COLO829 (cell line): ENCODE data around the gene GNA15.

Experiments used
- DNase-seq: peaks from one replicate; pipeline ENCODE4 v3.0.0; 2012; ENCODE audit warnings: low spot score

GNA15 gene

DNA sequence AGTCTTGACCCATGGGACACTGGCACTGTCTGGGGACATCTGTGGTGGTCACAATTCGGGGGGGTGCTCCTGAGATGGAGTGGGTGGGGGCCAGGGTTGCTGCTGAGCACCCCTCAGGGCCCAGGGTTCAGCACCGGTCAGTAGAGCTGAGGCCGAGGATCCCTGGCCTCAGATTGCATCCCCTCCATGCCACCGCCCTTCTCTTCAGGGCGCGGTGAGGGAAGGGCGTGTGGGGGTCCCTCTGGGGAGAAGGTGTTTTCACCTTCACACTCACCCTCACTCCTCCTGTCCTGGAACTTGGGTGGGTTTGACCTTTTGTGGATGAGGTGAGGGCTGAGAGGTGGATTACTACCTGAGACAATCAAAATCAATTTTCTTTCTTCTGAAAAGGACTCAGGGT lies 28.2 kb upstream of the GNA15 start:
- no peak for DNase-seq

DNA sequence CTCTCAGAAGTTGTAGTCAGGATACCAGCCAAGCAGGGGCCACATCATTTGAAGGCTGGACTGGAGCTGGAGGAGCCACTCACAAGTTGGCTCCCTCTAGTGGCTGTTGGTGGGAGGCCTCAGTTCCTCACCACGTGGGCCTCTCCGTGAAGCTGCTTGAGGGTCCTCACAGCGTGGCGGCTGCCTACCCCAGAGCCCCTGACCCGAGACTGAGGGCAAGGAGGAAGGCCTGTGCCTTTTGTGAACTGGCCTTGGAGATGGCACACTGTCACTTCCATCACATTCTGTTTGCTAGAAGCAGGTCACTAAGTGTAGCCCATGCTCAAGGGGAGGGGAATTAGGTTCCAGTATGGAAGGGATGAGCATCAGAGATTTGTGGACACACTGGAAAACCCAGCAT lies 27.1 kb upstream of the GNA15 start:
- DNase-seq = no peak

DNA sequence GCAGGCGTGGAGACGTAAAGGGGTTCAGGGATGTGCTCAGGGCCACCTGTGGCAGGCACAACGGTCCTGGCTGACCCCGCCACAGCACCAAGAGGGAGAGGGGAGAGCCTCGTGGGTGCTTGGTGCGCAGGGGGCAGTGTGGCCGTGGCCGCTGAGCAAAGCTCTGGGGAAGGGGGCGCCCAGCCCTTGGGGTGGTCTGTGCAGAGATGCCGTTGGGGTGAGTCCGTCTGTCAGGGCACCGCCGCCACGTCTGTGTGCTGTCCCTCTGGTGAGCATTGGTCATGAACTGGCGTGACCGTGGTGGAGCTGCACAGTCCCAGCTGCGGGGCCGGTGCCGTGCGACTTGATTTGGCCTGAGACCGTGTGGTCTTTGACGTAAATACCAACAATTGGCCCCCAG lies 26.3 kb upstream of the GNA15 start:
- no peak for DNase-seq

DNA sequence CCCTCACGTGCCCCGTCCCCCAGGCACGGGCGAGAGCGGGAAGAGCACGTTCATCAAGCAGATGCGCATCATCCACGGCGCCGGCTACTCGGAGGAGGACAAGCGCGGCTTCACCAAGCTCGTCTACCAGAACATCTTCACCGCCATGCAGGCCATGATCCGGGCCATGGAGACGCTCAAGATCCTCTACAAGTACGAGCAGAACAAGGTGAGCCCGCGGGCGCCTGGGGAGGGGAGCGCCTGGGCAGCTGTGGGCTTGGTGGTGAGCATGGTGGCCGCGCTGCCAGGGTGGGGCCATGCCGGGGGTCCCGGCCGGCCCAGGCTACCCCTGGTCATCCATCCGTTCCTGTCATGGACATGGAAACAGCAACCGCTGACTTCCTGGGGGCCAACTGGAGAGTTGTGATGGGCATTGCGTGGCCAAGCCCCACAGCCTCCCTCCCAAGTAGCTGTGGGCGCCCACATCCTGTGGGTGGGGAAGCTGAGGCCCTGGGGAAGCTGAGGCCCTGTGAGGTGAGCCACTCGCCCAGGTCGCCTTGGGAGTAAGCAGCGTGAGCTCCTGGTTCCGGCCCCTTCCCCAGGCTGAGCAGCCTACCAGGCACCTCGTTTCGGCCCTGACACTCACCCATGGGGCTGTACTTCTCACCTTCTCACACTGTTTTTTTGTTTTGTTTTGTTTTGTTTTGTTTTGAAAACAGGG lies 25.6 kb upstream of the GNA15 start:
- no peak for DNase-seq

DNA sequence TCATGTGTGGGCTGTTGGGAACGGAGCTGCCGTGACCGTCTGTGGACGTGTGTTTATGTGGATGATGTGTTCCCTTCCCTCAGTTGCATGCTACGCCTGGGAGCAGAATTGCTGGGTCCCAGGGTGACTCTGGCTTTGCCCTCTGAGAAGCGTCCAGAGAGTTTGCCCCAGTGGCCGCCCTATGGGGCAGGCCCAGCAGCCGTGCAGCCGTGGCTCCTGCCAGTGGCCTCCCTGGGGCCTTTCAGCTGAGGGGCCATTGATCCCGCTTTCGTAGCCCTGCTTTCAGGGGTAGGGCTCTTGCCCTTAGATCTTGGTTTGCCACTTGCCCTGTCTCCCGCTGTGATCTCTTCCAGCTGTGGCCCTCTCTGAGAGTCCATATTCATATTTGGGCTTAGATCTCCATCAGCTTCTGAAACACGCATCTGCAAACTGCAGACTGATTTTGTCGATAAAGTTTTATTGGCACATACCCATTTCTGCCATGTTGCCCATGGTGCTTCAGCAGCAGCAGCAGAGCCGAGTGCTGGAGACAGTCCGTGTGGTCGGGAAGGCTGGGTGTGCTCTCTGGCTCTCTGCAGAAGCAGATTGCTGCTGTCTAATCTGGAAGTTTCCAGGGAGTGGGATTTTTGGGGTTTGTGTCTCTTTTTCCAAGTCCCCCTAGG lies 24.1 kb upstream of the GNA15 start:
- no peak for DNase-seq

DNA sequence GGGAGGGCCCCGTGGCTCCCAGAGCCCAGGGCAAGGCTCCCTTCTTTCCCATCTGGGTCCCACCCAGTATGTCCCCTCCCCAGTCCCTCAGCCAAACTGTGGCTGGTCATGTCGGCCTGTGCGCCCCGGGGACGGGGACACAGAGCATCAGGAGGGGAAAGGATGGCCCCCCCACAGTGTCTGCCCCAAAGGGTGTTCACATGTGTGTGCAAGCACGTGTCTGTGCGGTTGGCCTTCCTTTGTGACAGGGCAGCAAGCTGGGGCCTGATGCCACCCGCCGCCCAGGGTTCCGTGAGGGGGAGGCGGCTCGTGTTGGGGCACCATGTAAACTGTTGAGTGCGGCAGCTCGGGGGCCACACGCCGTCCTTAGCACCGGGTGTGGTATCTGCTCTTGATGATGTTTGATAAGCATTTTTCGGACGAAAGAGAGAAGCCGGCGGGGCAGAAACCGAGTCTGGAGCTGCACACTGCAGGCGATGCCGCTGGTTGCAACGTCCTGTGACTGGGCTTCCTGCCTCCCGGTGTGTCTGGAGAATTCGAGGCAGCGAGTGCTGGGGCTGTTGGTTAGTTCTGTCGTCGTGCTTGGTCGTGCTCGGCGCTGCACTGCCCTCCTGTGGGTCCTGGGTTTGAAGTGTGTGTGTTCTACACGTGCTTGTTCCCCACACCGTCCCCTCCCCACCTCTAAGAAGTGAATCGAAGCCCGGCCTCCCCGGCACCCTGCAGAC lies 23.3 kb upstream of the GNA15 start:
- DNase-seq = no peak

DNA sequence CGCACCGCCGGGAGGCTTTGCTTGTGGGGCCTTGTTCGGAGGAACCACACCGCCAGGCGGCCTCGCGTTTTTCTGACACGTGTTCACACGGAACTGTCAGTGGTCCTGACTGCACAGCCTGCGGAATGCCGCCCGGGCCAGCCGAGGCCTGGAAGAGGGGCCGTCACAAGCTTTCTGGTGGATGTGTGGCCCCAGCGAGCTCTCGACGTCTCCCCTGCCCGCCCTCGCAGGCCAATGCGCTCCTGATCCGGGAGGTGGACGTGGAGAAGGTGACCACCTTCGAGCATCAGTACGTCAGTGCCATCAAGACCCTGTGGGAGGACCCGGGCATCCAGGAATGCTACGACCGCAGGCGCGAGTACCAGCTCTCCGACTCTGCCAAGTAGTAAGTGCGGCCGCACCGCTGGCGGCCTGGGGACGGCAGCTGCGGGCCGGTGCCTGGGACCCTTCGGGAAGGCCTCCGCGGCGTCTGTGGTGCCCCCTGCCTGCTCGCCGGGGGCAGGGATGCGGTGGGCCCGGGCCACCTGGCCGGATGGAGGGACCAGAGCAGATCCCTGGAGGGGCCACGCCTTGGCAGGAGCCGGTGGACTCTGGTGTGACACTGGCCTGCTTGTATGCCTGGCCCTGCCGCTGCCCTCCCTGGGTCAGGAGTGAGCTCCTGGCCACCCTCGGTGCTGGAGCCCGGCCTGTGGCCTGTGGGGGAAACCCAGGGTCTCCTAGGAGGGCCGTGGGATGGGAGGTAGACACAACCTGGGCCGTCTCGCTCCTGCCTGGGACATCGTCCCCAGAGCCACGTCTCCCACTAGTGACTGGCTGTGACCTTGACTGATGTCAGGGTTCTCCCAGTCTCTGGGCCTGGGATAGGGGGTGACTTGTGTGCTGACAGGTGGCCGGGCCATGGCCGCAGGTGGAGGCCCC lies 22.5 kb upstream of the GNA15 start:
- no peak for DNase-seq

DNA sequence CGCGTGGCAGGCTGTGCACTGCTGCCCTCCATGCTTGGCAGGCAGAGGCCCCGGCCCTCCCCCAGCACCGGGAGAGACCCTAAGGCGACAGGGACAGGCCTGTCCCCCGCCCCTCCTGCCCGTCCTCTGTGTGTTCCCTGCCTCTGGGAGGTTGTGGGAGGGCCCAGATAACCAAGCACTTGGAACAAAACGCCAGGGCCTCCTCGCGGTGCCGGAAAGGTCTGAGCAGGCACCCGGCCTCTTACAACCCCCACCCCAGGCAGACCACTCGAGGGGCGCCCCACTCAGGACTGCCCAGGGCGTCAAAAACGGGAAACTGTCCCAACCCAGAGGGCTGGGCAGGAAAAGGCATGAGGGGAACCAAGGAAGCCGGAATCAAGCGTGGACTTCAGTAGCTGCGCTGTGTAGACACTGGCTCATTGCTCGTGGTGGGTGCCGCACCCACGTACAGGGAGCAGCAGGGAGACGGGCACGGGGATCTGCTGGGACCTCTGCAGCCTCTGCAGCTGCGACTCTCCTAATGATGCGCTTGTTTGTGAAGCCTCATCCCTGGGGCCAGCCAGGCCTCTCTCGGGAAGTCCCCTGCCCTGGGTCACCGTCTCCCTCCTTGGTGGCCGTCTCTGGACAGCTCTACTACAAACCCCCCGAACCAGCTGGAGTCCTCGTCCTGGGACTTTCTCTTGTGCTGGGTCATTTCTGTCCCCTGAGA lies 21.7 kb upstream of the GNA15 start:
- DNase-seq = no peak

DNA sequence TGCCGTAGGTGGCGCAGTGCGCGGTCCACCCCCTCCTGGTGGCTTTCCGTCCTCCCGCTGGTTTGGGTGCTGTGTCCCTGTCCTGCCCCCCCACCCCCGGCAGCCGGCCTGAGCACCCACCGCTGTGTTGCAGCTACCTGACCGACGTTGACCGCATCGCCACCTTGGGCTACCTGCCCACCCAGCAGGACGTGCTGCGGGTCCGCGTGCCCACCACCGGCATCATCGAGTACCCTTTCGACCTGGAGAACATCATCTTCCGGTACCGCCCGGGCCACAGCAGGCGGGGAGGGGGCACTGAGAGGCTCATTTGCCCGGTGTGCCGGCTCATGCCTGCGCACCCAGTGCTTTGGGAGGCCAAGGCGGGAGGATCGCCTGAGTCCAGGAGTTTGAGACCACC lies 21.0 kb upstream of the GNA15 start:
- no peak for DNase-seq

DNA sequence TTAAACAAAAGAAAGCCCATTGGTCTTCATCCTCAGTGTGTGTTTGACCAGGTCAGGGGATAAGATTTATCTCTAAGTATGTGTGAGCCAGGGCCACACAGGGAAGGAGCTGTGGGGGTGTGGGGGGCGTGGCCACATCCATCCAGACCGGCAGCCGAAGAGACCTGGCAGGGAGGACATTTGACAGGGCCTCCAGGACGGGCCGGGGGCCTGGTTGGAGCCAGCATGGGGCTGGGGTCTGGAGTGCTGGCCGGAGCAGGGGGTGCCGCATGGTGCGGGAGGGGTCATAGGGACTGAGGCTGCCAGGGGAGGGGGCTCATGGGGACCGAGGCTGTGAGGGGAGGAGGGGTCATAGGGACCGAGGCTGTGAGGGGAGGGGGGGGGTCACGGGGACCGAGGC lies 20.4 kb upstream of the GNA15 start:
- DNase-seq = no peak

DNA sequence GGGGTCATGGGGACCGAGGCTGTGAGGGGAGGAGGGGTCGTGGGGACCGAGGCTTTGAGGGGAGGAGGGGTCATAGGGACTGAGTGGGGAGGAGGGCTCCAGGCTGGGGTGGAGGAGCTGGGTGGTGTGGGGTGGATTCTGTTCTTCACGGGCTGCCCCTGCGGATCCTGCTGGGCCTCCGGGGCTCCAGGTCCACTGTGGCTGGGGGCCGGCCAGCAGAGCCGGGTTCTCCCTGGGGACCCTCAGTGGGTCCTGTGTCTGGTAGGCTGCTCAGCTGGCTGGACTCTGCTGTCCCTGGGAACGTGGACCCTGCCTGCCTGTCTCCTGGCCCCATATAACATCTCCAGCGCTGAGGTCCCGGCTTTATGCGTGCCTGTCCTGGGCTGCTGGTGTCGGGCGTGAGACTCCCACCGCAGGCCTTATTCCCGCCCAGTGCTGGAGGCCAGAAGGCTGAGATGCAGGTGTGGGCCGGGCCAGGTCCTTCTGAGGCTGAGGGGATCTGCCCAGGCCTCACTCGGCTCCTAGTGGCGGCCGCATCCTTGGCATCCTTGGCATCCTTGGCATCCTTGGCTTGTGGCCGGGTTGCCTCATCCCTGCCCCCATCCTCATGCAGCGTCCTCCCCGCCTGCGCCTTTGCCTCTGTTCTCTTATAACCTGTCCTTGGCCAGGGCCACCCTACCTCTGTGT lies 19.8 kb upstream of the GNA15 start:
- DNase-seq = no peak

DNA sequence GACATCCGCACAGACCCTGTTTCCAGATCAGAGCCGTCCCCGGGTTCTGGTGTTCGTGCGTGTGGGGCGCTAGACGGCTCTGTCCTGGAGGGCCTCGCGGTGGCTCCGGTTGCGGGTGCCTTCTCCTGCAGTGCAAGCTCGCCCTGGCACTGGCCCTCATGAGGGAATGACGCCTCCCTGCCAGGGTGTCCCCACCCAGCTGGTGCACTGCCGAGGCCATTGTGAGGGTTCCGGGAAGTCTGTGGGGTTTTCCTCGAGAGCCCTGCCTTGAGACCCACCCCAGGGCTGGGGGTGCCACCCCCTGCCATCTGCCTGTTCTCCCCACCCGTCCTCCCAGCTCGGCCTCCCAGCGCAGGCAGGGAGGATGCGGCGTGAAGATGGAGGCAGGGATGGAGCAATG lies 19.2 kb upstream of the GNA15 start:
- DNase-seq = no peak

DNA sequence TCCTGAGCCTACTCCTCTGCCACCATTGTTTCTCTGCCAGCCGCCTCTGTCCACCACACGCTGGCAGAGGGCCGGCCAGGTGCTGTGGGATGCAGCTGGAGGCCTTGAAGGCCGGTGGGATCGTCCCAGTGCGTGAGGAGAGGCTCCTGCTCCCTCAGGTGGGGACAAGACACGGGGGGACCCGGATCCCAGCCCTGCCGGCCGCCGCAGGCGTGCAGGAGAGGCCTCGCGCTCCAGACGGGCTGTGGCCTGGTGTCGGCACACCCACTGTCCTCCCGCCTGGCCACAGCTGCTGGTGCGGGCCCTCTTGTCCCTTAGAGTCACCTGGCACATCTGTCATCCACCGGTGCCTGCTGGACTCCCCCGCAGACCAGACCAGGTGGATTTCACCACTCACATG lies 18.1 kb upstream of the GNA15 start:
- no peak for DNase-seq

DNA sequence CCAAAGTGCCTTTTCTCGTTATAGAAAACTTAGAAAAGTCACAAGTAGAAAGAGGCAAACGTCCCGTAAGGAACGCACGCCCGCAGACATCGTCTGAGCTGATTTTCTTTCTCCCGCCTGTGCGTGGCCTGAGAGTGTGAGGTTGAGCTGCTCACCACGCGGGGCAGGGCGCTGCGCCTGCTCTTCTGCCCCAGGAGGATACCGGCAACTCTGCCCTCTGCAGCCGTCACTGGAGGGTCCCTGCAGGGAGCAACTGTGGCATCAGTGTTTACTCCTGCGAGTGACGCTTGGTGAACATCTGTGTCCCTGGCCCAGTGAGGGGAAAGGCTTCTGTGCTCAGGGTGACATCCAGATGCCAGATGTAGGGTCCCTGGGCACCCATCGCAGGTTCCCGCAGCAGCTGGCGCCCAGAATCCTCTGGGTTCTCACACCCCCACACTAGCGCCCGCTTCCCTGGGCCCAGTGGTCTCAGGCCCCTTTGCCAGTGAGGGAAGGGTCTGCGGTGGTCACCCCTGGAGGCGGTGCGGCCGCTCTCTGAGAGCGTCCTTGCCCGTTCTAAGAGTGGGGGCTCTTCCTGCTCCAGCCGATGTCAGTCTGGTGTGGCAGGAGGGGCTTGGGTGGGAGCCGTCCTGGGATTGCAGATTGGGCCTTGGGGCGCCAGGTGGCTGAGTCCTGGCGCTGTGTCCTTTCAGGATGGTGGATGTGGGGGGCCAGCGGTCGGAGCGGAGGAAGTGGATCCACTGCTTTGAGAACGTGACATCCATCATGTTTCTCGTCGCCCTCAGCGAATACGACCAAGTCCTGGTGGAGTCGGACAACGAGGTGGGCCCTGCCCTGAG lies 17.4 kb upstream of the GNA15 start:
- DNase-seq = no peak

DNA sequence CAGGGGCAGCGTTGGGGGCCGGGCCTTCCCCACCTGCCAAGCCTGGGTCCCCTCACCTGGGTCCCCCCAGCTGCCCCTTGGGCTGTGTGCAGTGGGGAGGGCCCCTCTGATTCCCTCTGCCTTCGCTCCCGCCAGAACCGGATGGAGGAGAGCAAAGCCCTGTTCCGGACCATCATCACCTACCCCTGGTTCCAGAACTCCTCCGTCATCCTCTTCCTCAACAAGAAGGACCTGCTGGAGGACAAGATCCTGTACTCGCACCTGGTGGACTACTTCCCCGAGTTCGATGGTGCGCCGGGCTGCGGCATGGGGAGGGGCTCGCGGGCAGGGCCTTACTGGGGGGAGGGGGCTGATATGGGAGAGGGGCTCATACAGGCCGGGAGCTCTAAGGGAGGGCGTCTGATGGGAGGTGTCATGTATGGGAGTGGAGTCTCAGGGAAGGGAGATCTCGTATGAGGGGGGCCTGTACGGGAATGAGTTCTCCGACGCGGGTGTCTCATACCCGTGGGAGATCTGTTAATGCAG lies 16.7 kb upstream of the GNA15 start:
- DNase-seq = no peak

DNA sequence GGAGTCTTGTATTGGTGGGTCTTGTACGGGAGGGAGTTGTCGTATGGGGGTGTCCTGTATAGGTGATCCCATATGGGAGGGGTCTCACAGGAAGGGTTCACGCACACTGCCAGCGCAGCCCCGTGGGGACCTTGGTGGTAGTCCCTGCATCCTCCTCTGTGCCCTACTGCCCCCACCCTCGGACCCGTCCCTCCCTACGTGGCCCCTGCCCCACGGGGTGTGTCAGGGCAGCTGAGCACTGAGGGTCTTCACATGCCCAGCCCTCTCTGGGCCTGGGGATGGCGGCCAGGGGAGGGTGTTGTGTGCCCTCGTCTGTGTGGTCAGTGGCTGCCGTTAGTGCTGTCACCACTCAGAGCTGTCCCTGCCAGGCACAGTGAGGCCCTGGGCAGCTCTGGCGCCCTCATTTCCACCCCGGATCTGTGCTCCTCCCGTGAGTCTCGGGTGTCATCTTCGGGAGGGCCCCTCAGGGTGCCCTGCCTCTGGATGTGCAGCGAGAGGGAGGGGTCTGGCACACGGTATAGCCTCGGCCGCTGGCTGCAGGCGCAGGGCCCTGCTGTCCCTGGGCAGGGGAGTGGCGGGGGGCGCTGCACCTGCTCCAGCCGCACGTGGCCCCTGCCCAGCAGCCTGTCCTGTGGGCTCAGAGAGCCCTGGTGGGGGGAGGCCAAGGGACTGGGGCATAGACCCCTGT lies 16.0 kb upstream of the GNA15 start:
- DNase-seq = no peak

DNA sequence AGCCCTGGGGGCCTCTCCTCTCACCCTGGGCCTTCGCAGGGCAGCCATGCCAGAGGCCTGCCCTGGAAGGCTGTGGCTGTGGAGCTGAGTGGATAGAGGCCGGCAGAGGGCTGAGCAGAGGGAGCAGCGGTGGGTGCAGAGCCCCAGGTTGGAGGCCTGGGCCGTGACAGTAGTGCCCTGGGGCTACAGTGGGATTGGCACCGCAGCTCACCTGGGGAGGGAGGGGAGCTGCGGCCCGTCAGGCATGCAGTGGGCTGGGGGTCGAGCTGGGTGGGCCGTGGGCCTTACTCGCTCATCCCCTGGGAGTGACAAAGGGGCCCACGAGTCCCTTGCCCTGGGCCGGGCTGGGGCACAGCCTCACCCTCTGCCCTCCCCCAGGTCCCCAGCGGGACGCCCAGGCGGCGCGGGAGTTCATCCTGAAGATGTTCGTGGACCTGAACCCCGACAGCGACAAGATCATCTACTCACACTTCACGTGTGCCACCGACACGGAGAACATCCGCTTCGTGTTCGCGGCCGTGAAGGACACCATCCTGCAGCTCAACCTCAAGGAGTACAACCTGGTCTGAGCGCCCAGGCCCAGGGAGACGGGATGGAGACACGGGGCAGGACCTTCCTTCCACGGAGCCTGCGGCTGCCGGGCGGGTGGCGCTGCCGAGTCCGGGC lies 15.1 kb upstream of the GNA15 start:
- no peak for DNase-seq

DNA sequence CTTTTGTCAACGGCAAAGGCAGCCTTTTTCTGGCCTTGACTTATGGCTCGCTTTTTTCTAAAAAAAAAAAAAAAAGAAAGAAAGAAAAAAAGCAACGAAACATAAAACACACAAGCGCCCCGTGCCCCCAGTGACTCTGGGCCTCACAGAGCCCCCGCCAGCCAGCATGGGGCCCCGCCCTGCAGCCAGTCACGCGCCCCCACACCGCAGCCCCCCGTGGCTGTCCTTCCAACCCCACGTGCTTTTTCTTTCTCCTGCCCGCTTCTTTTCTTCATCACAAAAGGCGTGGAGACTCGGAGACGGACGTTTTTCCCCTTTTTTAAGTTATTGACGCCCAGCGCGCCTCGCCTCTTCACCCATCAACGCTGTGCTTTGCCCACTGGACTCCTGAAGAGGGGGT lies 14.4 kb upstream of the GNA15 start:
- no peak for DNase-seq
